H1 (cell line): ENCODE results near the gene GCLM. TPM values are rescaled to one million over a fixed set of nuclear protein-coding genes. Genes with fewer than 3 reads are reported as not detected.

ENCODE experiments used
- CEBPB ChIP-seq: IDR thresholded peaks from 2 replicates; pipeline ENCODE4 v1.6.1; 2012; ENCODE audit warnings: low read depth, low read length
- EGR1 ChIP-seq: IDR thresholded peaks from 2 replicates; pipeline ENCODE4 v1.6.1; 2011; ENCODE audit warnings: low read depth, low read length, borderline replicate concordance
- MAFK ChIP-seq: IDR thresholded peaks from 2 replicates; pipeline ENCODE4 v1.6.1; 2012; ENCODE audit warnings: low read depth, mild to moderate bottlenecking, improper control_type of control experiment, low read length
- MAX ChIP-seq: IDR thresholded peaks from 2 replicates; pipeline ENCODE4 v1.6.1; 2012; ENCODE audit warnings: inconsistent platforms
- NRF1 ChIP-seq: IDR thresholded peaks from 2 replicates; pipeline ENCODE4 v1.6.1; 2011; ENCODE audit warnings: mild to moderate bottlenecking, low read depth, low read length, improper control_type of control experiment
- POLR2A ChIP-seq, 2 experiments: IDR thresholded peaks; 1 replicate in 1 of 2; 2 replicates in 1 of 2; pipeline ENCODE4 v1.6.1; 2011; ENCODE audit warnings: low read depth in 2 of 2, low read length in 2 of 2, mild to moderate bottlenecking in 2 of 2; ENCODE audit errors: control extremely low read depth in 1 of 2
- RAD21 ChIP-seq, 2 experiments: IDR thresholded peaks in 1 of 2; conservative IDR thresholded peaks in 1 of 2; 2 replicates each; pipeline ENCODE4 v1.6.1; 2011; ENCODE audit warnings: low read depth in 2 of 2, low read length in 2 of 2, improper control_type of control experiment in 1 of 2, inconsistent platforms in 1 of 2, mild to moderate bottlenecking in 1 of 2, moderate library complexity in 1 of 2
- RBBP5 ChIP-seq: IDR thresholded peaks from 2 replicates; pipeline ENCODE4 v1.7.1; 2012; ENCODE audit warnings: low read depth, mild to moderate bottlenecking, inconsistent platforms, low read length, moderate library complexity, borderline replicate concordance
- SP1 ChIP-seq: IDR thresholded peaks from 2 replicates; pipeline ENCODE4 v1.6.1; 2011; ENCODE audit warnings: low read depth, low read length
- polyA plus RNA-seq, 7 experiments: library from polyadenylated mRNA; depleted of rRNA in 3 of 7; stranded (reverse) in 5 of 7; unstranded in 2 of 7; fragments of >200 nt in 5 of 7; fragments of 200-250 nt in 2 of 7; gene quantifications; 1 replicate in 5 of 7; 2 replicates in 1 of 7; 4 replicates in 1 of 7; pipeline versions ENCODE4 v1.2.1 to v1.2.3, GENCODE V29; 2011 to 2013; ENCODE audit warnings: missing spikeins in 2 of 7, mixed read lengths in 2 of 7
- total RNA-seq: library from RNA; stranded (reverse); fragmentation: NEBNext Ultra II Directional; extraction: Animal tissue kit (Norgen Biotek cat#: 25700); gene quantifications from 2 replicates; pipeline ENCODE4 v1.2.1, GENCODE V29; 2021
- TF ChIP-seq, protein P1 (sequence below): IDR thresholded peaks from 2 replicates; pipeline ENCODE4 v1.6.1; 2011; ENCODE audit warnings: low read length, improper control_type of control experiment

Gene GCLM
- total and polyA plus RNA-seq, 2 of the 8 experiments (the other 6 are each of a cell fraction or from before 2014, with no cell fraction given), result 3.1 to 12.8 TPM

- peak; percentile 88 for TF ChIP-seq MAX
- TF ChIP-seq NRF1, result no peak
- TF ChIP-seq MAFK, result peak; percentile 94
- peak; percentile 24; the same call in 1 of the 2 replicates for TF ChIP-seq SP1
- TF ChIP-seq RAD21 (IDR thresholded peaks at IDR 0.05 in 1 of 2, conservative IDR thresholded peaks at IDR 0.05 in 1 of 2; ENCODE audit: low read depth in 2 of 2, low read length in 2 of 2), result peak; percentile 28 to 58
- TF ChIP-seq CEBPB, result no peak
- TF ChIP-seq EGR1, result peak; percentile 88; the same call in 1 of the 2 replicates
- TF ChIP-seq POLR2A (IDR thresholded peaks at IDR 0.05; ENCODE audit: control extremely low read depth in 1 of 2, low read depth in 2 of 2, low read length in 2 of 2), result peak in 1 of 2 experiments; percentile 52; a peak in 2 of 3 replicates
- TF ChIP-seq, protein P1, sequence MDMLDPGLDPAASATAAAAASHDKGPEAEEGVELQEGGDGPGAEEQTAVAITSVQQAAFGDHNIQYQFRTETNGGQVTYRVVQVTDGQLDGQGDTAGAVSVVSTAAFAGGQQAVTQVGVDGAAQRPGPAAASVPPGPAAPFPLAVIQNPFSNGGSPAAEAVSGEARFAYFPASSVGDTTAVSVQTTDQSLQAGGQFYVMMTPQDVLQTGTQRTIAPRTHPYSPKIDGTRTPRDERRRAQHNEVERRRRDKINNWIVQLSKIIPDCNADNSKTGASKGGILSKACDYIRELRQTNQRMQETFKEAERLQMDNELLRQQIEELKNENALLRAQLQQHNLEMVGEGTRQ, result no peak
- peak; percentile 90; the same call in 1 of the 2 replicates for TF ChIP-seq RBBP5
- TF ChIP-seq, all 59 proteins: peak for 21
Measured at GRCh38 chr1:93909146-93910050, at the start of gene GCLM (continued).
